CD4-positive, alpha-beta T cell treated with Interleukin-6 for 4 hours (primary cell): ENCODE data around the gene ARTN.

Experiments
- DNase-seq: peaks from one replicate; pipeline ENCODE4 v3.0.0-alpha.2; 2020; ENCODE audit warnings: mixed read lengths

The ARTN gene

DNA sequence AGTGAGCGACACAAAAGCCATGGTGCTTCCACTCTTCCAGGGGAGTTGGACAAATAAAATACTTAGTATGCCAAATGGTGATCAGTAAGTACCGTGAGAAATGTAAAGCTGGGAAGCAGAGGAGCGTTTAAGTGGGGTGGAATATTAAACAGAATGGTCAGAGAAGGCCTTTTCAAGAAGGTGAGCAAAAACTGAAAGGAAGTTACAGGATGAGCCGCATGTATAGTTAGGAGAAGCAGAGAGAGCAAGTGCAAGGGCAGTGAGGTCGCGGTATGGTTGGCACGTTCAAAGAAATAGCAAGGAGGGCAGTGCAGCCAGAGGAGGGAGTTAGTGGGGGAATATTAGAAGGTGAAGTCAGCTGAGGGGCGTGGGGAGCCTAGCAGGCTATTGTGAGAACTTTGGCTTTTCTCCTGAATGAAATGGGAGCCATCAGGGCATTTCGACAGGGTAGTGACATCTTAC, 40.4 kb downstream of the ARTN start:
- DNase-seq, result no peak

DNA sequence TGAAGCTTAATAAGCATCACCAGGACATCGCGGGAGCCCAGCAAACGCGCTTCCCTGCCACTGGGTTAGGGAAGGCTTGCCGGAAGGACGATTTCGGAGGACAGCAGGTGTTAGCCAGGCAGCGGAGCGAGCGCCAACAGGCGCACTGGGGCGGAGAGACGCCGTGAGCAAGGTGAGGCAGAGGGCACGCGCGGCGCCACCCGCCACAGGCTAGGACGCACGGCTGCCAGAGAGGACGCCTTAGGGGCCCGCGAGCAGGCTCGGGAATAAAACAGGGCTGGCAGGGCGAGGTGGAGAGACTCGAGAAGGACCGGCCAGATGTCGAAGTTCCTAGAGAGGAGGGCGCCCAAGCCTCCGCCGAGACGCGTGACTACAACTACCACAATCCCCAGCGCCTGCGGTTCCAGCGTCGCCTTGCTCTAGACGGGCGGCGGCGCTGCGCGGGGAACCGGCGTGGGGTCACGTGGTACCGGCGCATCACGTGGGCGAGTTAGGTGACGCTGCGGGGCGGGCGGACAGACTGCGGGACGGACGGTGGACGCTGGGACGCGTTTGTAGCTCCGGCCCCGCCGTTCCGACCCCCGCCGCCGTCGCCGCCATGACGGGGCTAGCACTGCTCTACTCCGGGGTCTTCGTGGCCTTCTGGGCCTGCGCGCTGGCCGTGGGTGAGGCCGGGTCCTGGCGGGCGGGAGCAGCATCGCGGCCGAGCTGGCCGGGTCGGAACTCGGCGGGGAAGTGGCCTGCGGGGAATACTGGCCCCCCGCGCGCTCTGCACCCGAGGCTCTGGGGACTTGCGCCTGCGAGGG, 41.0 kb downstream of the ARTN start, which contains the start of gene ATP6V0B:
Gene ATP6V0B, plus strand, starts transcription at position 518 of the 806 bp plus-strand sequence. Its CDS starts 81 bp downstream, at position 599.
- DNase-seq, result peak; percentile 94

DNA sequence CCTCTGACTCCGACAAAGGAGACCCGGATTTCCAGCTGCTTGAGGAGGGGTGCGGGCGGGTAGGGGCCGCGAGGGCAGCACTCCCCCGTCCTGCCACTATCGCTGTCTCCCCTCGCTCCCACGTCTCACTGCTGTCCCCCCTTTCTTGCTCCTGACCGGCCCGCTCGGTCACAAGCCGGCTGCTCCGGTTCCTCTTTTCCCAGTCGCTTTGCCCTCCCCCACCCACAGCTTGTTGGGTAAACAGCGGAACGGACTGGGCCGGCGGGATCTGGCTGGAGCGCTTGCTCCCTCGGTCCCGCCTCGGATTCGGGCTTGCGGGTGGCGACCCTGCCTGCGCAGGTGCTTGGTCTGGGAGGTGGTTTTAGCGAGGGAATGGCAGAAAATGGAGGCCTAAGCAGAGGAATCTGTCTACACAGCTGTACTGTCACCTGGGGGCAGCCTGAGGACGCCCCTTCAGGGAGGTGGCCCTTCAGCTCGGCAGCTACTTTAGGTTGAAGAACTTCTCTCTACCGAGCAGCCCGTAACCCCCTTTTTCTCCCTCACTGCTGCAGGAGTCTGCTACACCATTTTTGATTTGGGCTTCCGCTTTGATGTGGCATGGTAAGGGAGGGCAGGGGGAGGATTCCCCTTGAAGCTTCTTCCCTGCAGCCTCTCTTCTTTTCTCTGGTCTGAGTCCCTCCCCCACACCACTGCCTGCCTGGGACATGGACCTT, 41.8 kb downstream of the ARTN start:
- peak; percentile 60 for DNase-seq

DNA sequence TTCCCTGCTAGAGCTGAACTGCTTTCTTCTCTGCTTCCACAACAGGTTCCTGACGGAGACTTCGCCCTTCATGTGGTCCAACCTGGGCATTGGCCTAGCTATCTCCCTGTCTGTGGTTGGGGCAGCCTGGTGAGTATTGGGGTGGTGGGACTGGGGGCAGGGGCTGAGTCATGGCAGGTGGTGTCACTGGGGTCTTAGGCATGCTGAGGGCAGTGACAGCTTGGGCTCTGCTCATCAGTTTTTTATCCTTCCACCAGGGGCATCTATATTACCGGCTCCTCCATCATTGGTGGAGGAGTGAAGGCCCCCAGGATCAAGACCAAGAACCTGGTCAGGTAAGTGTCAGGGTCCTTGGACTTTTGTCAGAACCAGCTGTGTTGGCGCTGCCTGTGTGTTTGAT, 42.4 kb downstream of the ARTN start:
- no peak for DNase-seq

DNA sequence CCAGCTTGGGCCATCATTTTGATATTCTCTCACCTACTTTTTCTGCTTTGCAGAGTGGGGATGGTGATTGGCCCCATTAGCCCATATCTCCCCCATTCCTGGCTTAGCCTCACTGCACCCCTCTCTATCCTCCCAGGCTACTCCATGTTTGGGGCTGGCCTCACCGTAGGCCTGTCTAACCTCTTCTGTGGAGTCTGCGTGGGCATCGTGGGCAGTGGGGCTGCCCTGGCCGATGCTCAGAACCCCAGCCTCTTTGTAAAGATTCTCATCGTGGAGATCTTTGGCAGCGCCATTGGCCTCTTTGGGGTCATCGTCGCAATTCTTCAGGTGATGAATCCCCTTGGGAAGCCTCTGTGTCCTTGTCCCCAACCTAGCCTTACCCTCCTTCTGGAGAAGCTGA, 43.3 kb downstream of the ARTN start:
- no peak for DNase-seq

DNA sequence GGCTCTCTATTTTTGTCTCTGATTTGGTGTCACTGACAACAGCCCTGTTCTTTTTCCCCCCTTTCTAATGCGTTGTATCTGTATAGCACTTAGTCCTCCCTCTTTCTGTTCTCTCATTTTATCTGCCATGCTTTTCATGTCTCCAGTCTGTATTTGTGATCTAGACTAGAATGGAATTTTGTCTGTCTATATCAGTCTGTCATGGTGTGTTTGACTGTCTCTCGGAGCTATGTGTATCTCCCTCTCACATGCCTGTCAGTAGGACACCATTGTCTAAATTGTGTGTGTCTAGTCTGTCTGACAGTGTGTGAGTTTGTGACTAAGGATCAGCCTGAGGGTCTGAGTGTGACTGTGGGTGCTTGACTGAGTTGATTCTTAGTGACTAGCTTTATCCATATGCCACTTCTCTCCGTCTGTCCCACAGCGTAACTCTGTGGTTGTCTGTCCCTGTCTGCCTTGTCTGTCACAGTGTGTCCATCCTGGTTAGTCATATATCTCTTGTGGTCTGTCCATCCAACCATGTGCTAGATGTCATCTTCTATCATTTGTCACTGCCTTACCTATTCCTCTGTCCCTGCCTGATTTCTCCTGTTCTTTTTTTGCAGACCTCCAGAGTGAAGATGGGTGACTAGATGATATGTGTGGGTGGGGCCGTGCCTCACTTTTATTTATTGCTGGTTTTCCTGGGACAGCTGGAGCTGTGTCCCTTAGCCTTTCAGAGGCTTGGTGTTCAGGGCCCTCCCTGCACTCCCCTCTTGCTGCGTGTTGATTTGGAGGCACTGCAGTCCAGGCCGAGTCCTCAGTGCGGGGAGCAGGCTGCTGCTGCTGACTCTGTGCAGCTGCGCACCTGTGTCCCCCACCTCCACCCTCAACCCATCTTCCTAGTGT, 44.0 kb downstream of the ARTN start:
- DNase-seq, result no peak

DNA sequence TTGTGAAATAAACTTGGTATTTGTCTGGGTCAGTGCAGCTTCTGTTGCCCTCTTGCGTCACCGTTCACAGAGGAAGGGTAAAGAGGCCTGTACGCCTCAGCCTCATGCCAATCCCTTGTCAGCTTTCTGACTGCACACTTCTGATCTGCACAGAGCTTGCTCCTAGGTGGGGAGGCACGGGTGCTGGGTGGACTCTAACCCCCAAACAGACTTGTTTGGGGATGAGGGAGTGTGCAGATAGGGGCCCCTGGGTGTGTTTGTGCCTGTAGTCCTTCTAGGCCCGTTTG, 44.6 kb downstream of the ARTN start:
- no peak for DNase-seq

DNA sequence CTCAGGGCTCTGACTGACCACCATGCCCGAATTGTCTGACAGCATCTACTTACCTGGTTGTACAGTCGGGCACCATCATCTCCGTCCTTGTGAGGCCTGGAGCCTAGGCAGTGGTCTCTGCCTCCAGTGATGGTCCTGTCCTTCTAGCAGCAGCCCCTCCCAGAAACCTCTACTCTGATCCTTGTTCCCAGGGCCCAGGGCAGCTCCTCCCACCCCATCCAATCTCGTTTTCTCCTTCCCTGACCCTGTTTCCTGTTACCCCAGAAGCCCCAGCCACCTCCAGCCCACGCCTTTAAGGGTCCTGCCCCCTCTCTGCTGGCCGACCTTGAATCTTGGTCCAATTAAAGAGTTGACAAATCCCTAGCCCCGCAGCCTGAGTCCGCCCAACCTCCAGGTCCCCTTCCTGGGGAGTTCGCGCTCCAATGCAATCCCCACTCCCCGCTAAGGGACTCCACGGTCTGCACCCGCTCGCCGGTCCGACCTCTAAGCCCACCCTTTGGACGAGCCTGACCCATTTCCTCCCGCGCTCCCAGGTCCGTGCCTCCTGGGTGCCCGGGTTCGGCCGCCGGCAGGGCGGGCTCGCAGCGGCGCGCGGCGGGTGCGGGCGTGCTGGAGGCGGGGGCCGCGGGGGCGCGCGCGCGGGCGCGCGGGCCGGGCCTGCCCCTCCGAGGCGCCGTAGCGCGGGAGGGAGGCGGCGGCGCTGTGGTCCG, 45.1 kb downstream of the ARTN start, which contains the start of gene B4GALT2:
Gene B4GALT2, plus strand, starts transcription at position 660 of the 710 bp plus-strand sequence. CDS start 1,951 bp downstream, outside the sequence.
- peak; percentile 33 for DNase-seq

DNA sequence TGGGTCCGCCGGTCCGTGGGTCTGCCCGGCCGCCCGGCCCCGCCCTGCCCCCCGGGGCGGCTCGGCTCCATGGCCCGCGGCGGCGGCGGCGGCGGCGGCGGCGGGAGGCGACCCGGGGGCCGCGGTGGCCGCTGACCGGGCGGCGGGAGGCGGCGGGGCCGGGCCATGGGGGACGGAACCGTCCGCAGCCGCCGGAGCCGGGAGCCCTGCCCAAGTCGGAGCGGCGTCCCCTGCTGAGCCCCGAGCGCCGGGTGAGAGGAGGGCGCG, 45.6 kb downstream of the ARTN start:
- DNase-seq, result no peak

DNA sequence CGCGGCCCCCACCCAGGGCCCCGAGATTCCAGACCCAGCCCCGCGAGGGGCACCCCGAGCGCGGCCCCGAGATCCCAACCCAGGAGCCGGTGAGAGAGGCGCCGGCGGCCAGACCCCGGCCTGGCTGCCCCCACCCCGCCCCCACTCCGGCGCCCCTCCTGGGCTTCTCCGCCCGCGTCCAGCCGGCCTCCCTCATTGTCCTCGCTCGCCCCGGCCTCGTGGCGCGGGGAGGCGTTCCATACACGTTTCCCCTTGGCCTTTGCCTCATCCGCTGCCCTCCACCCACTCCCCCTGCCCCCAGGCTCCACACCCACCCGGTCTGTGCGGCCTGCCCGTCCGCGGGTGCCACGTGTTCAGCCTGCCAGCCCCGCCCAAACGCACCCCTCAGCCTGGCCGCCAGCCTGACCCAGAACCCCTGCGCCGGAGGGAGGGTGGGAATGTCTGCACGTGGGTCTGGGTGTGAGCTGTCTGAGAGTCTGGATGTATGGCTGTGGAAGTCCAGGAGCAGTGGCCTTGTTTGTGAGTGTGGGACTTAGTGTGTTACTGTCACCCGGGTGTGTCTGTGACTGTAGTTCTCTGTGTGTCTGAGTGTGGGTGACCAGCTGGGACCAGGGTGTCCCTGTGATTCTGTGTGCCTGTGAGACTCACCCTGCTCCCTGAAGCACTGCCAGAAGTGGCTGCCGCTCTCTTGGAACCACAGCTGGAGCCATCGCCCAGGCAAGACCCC, 46.1 kb downstream of the ARTN start:
- DNase-seq, result peak; percentile 16

DNA sequence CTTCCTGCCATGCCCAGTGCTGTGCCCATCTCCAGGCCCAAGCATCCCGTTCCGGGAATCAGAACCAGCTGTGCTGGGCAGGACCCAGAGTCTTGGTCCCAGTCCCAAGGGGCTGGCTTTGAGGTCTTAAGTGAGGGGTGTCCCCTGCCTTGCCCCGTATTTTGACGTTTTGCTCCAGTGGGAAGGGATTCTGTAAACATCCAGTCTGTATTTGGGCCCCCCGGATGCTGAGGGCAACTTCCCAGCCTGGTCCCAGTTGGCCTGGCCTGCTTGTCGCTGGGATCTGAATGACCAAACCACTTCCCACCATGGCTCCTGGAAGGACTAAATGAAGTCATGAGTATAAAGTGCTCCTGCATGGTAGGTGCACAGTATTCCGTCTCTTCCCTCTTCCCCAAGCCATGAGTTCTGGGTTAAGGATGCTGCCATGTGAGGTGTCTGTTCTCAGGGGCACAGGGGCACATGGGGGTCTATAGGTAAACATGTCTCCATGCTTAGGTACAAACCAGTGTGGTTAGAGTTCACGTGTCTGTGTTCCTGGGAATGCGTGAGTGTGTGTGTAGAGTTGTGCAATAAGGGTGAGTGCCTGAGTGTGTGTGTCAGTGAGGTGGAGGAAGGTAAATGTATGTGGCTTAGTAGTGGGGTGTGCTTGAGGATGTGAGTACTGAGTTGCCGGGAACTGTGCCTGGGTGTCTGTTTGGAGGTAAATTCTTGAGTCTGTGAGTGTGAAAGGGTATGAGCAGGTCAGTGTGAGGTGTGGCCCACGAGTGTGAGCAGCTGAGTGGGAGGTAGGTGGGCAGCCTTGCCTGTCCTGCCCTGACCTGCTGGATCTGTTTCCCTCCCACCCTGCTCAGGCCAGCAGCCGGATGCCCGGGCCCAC, 46.9 kb downstream of the ARTN start:
- no peak for DNase-seq

DNA sequence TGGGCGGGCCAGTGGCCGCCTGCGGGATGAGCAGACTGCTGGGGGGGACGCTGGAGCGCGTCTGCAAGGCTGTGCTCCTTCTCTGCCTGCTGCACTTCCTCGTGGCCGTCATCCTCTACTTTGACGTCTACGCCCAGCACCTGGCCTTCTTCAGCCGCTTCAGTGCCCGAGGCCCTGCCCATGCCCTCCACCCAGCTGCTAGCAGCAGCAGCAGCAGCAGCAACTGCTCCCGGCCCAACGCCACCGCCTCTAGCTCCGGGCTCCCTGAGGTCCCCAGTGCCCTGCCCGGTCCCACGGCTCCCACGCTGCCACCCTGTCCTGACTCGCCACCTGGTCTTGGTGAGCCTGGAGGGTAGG, 47.5 kb downstream of the ARTN start:
- DNase-seq, result no peak

DNA sequence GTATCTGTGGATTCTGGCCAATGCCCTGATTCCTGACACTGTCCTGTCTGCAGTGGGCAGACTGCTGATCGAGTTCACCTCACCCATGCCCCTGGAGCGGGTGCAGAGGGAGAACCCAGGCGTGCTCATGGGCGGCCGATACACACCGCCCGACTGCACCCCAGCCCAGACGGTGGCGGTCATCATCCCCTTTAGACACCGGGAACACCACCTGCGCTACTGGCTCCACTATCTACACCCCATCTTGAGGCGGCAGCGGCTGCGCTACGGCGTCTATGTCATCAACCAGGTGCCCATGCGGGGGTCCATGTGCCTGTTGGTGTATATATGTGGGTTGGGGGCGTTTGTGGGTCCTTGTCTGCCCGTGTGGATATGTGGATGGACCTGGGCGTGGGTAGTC, 48.0 kb downstream of the ARTN start:
- DNase-seq, result no peak

DNA sequence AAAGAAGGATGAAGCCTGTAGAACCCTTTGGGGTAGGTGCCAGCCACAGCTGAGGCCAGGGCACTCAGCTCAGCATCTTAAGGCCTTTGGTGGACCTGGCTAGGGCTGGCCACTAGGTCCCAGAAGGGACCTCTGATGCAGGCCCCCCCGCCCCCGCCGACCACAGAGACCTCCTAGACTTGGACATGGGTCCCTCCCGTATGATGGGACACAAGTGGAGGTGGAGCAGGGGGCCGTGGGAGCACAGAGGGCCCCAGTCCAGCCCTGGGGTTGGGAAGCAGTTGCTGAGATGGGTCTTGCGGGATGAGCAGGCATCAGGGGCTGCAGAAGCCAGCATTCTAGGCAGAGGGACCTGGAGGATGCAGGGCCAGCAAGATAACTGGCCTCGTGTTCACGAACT, 48.6 kb downstream of the ARTN start:
- no peak for DNase-seq

DNA sequence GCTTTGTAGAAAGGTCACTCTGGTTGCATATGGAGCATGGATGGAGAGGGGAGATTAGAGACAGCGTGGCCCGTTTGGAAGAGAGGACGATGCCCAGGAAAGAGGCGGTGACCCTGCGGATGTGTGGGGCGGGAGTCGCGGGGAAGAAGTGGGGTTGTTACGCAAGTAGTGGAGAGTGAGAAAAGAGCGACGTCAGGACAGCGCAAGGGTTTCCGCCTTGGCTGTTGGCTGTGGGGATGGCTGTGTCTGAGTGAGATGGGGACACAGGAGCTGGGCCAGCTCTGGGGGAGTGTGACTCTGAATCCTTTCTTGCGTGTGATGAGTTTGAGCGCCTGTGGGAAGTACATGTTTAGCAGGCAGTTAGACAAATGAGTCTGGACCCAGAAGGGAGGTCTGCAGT, 49.2 kb downstream of the ARTN start:
- DNase-seq, result no peak

DNA sequence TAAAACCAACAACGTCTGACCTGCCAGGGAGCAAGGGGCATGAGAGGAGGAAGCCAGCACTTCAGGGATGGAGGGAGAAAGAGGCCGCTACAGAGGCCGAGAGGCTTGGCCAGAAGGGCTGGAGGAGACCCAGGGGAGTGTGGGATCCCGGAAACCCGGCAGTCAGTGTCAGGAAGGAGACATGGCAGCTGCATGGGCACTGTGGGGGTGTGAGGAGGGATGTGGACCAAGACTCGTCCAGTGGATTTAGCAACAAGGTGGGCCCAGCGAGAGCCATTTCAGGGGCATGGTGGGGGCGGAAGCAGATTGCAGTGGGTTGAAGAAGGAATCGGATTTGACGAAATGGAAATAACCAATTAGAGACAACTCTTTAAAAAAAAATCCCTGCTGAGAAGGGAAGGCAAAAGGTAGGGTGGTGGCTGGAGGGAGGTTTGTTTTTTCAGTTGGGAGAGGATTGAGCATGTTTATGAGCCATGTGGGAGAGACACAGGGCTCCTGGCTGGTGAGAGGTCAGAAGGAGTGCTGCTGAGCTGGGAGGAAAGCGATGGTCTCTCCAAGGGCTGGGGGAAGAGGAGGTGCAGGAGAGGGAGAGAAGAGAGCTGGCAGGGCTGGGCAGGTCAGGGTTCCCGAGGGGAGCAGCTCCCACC, 49.8 kb downstream of the ARTN start:
- DNase-seq, result no peak

DNA sequence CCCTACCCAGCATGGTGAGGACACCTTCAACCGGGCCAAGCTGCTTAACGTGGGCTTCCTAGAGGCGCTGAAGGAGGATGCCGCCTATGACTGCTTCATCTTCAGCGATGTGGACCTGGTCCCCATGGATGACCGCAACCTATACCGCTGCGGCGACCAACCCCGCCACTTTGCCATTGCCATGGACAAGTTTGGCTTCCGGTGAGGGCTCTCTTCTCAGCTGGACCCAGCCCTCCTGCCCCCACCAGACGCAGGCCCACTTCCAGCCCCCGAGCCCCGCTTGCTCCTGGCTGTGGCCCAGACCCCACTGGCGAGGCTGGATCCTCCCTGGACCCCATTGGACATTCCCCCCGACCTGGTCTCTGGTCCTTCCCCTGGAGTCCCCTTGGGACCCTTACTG, 51.3 kb downstream of the ARTN start:
- no peak for DNase-seq

DNA sequence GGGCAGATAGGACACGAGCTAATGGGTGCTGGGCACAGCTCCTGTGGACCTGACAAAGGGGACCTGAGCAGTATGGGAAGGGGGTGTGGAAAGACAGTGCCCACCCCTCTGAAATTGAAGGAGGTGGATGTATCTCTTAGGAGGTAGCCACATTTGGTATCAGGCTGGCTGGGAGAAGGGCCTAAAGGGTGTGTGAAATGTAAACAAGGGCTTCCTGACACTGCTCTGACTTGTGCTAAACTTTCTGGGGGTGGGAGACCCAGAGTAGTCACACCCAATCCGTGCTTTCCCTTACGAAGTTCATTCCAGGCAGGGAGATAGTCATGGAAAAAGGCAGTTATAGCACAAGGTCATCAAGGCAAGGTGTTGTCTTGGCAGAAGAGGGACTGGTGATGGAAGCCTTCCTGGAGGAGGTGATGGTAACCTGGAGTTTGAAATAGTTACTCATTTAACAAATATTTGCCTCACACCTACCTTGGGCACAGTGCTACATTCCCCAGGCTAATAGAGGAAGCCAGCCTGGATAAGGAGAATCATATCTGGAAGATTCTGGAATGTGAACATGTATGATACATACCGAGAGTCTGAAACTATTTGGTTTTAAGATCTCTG, 52.5 kb downstream of the ARTN start:
- no peak for DNase-seq

DNA sequence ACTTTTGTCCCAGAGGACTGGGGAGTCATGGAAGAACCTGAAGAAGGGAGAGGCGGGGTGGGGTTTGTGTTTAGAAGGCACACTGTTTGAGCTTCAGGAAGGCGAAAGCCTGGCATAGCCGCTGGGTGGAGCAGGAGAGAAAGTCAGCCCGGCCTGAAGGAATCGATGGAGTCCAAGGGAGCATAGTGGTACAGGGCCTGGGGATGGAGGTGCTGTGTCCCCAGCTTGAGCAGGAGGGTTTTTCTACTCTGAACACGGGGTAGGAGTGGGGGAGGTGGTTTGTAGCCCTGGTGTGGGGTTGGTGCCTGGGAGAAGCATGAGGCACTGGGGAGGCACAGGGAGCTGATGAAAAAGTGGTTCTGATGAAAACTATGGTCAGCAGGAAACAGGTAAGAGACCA, 53.1 kb downstream of the ARTN start:
- DNase-seq, result no peak
